Measurements from ENCODE around the gene WSB2. TPM values are rescaled to one million over a fixed set of nuclear protein-coding genes. Genes with fewer than 3 reads are reported as not detected.

The WSB2 gene
- total and polyA plus RNA-seq, 2 of the 8 experiments (the other 6 are each of a cell fraction or from before 2014, with no cell fraction given) = 47.5 to 58.2 TPM

- H4K20me1 ChIP-seq (replicated peaks in 1 of 2; ENCODE audit: control insufficient read depth in 1 of 2, insufficient read depth in 2 of 2, low read length in 2 of 2) = peaks cover 0 to 8% of the 10 kb centered on the region in 2 experiments
- no peak overlapping the region for H3K4ac ChIP-seq (replicated peaks; ENCODE audit: insufficient read length, low read depth, low read length)
- H3K36me3 ChIP-seq (ENCODE audit: control insufficient read depth in 2 of 4, insufficient read depth in 4 of 4, low read length in 3 of 4) = peaks cover 9 to 42% (median 28%) of the 10 kb centered on the region in 4 experiments
- H4K91ac ChIP-seq (replicated peaks; ENCODE audit: insufficient read length, low read length) = no peak overlapping the region
- no peak overlapping the region for H2BK15ac ChIP-seq (ENCODE audit: low read length)
- H3K56ac ChIP-seq (replicated peaks; ENCODE audit: insufficient read length, low read depth, low read length) = no peak overlapping the region
- no peak overlapping the region for H3K9ac ChIP-seq (replicated peaks in 1 of 4; ENCODE audit: extremely low read depth in 1 of 4, low read depth in 3 of 4, low read length in 3 of 4)
- no peaks in the 10 kb centered on the region for H3K9me3 ChIP-seq (ENCODE audit: insufficient read depth in 2 of 2, low read depth in 1 of 2, low read length in 1 of 2)
- no peaks in the 10 kb centered on the region for H3K27me3 ChIP-seq (replicated peaks in 1 of 4; ENCODE audit: control insufficient read depth in 3 of 4, extremely low read depth in 1 of 4, insufficient read depth in 3 of 4, low read length in 3 of 4)
- H3K23me2 ChIP-seq (ENCODE audit: low read depth, low read length) = no peaks in the 10 kb centered on the region
- WGBS, 2 experiments (ENCODE audit: extremely low coverage in 1 of 2, insufficient coverage in 1 of 2, insufficient read length in 1 of 2, insufficient replicate concordance in 2 of 2, low coverage in 1 of 2, low lambda C conversion rate in 2 of 2, missing lambda C conversion rate in 1 of 2) = 90% methylated on average over 9 of the region's 9 CpGs; no CpG with 5 or more reads in 1 of the 2 experiments
- POLR2A ChIA-PET (ENCODE audit: partially characterized antibody) = interaction anchor here (0.7 to 8.3 kb wide), 5 partner anchors 9 to 158 kb away, joined by 3 to 106 read pairs (median 4); partner anchors contain the start of gene WSB2
- H4K8ac ChIP-seq (ENCODE audit: extremely low read depth, insufficient read depth, low read length) = no peak overlapping the region
- H3K4me3 ChIP-seq (ENCODE audit: extremely low read depth in 1 of 4, insufficient read depth in 2 of 4, low read depth in 3 of 4, low read length in 4 of 4) = no peak overlapping the region
- no peak overlapping the region for H3K4me2 ChIP-seq (ENCODE audit: insufficient read depth in 1 of 2, low read depth in 2 of 2, low read length in 2 of 2)
- H3K4me1 ChIP-seq (replicated peaks in 1 of 4; ENCODE audit: control insufficient read depth in 3 of 4, insufficient read depth in 4 of 4, low read length in 3 of 4) = no peaks in the 10 kb centered on the region
- no peak overlapping the region for H2BK120ac ChIP-seq (replicated peaks; ENCODE audit: low read depth, low read length)
- FAIRE-seq = no peak
- H3K79me1 ChIP-seq (ENCODE audit: low read depth, low read length) = peaks cover 3% of the 10 kb centered on the region; the same call in 1 of the 2 replicates
- H4K5ac ChIP-seq (ENCODE audit: insufficient read length, low read depth, low read length) = no peak overlapping the region
- peaks cover 0 to 12% of the 10 kb centered on the region in 2 experiments; a peak in 2 of 4 replicates for H3K79me2 ChIP-seq (ENCODE audit: control insufficient read depth in 1 of 2, insufficient read depth in 2 of 2, low read length in 2 of 2)
- no peak overlapping the region for H3K14ac ChIP-seq (ENCODE audit: insufficient read length)
- no peak overlapping the region for H2BK12ac ChIP-seq (ENCODE audit: low read depth, low read length)
- H3K23ac ChIP-seq (ENCODE audit: insufficient read length) = no peak overlapping the region
- no peak overlapping the region for H2AFZ ChIP-seq (ENCODE audit: low read length)
- CTCF ChIA-PET (ENCODE audit: partially characterized antibody) = interaction anchor here (1.2 to 1.7 kb wide), 3 partner anchors 9 to 18 kb away, joined by 3 to 6 read pairs (median 5); no protein-coding TSS in a partner anchor
- no peak overlapping the region for H2BK20ac ChIP-seq (ENCODE audit: low read length)
- DNase-seq (ENCODE audit: low read depth in 1 of 2, low spot score in 2 of 2) = no peak
- no peak overlapping the region for H3K18ac ChIP-seq (ENCODE audit: extremely low read depth, low read length)
- H3K27ac ChIP-seq (ENCODE audit: low read depth, low read length) = no peak overlapping the region
- H2AK5ac ChIP-seq (ENCODE audit: low read depth, low read length) = no peak overlapping the region
- H2BK5ac ChIP-seq (ENCODE audit: low read depth, low read length) = no peak overlapping the region
- TF ChIP-seq GABPA (IDR thresholded peaks at IDR 0.05; ENCODE audit: borderline replicate concordance, insufficient read depth, low read length) (no peak), SIX5 (IDR thresholded peaks at IDR 0.05; ENCODE audit: low read depth, low read length) (no peak)
These were observed 21.2 kb upstream of the WSB2 start for GRCh38 chr12:118082161-118082560.
